SU-DHL-6 (cell line): ENCODE data around the gene CFAP69.

ENCODE experiments used
- EZH2phosphoT487 ChIP-seq: fragments of 200-600 bp; sonication (generic), shearing (Covaris generic); conservative IDR thresholded peaks from 2 replicates; pipeline ENCODE4 v1.6.1; 2018; ENCODE audit warnings: mild to moderate bottlenecking, antibody characterized with exemption, low read length, moderate library complexity, mixed read lengths
- TF ChIP-seq, protein P1 (sequence below): fragments of 200-600 bp; sonication (generic); IDR thresholded peaks from one replicate; pipeline ENCODE4 v1.5.1; 2017; ENCODE audit warnings: antibody characterized with exemption, mild to moderate bottlenecking, low read length, moderate library complexity; ENCODE audit not compliant: insufficient read depth, poor library complexity, severe bottlenecking

- TF ChIP-seq, protein P1, sequence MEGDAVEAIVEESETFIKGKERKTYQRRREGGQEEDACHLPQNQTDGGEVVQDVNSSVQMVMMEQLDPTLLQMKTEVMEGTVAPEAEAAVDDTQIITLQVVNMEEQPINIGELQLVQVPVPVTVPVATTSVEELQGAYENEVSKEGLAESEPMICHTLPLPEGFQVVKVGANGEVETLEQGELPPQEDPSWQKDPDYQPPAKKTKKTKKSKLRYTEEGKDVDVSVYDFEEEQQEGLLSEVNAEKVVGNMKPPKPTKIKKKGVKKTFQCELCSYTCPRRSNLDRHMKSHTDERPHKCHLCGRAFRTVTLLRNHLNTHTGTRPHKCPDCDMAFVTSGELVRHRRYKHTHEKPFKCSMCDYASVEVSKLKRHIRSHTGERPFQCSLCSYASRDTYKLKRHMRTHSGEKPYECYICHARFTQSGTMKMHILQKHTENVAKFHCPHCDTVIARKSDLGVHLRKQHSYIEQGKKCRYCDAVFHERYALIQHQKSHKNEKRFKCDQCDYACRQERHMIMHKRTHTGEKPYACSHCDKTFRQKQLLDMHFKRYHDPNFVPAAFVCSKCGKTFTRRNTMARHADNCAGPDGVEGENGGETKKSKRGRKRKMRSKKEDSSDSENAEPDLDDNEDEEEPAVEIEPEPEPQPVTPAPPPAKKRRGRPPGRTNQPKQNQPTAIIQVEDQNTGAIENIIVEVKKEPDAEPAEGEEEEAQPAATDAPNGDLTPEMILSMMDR: no peak
- TF ChIP-seq EZH2phosphoT487: no peak
Measured at GRCh38 chr7:90209776-90210175, 35.2 kb upstream of the CFAP69 start.
